Mucosa of rectum (tissue), 2 donors: ENCODE results near the gene MAK.
"Not testable (repeated sequence)": the region's sequence is repeated elsewhere in the genome, so short reads cannot be mapped to it uniquely, and the experiment has no call there.

ENCODE experiments used
- H3K27ac ChIP-seq, 2 donors: one replicate each; pipeline ENCODE4 v1.7.0; 2013; ENCODE audit warnings: inconsistent platforms in 2 of 2, low read depth in 2 of 2, low read length in 2 of 2
- H3K27me3 ChIP-seq, 2 donors: one replicate each; pipeline ENCODE4 v1.7.0; 2013; ENCODE audit warnings: low read length in 2 of 2; ENCODE audit not compliant: control insufficient read depth in 2 of 2, insufficient read depth in 2 of 2
- H3K36me3 ChIP-seq, 2 donors: one replicate each; pipeline ENCODE4 v1.7.0; 2013; ENCODE audit warnings: low read length in 2 of 2; ENCODE audit not compliant: control insufficient read depth in 2 of 2, insufficient read depth in 2 of 2
- H3K4me1 ChIP-seq, 2 donors: one replicate each; pipeline ENCODE4 v1.7.0; 2013; ENCODE audit warnings: low read length in 2 of 2, mild to moderate bottlenecking in 1 of 2; ENCODE audit not compliant: control insufficient read depth in 2 of 2, insufficient read depth in 2 of 2
- H3K4me3 ChIP-seq, 2 donors: one replicate each; pipeline ENCODE4 v1.7.0; 2013; ENCODE audit warnings: low read length in 2 of 2
- H3K9ac ChIP-seq, 2 donors: one replicate each; pipeline ENCODE4 v1.7.0; 2013; ENCODE audit warnings: low read length in 2 of 2, low read depth in 1 of 2, mild to moderate bottlenecking in 1 of 2
- H3K9me3 ChIP-seq, 2 donors: one replicate each; pipeline ENCODE4 v1.7.0; 2013; ENCODE audit warnings: low read length in 2 of 2; ENCODE audit not compliant: control insufficient read depth in 2 of 2
- donor health status: healthy.
- donor health status: Normal muscosa, but diverticular disease.

Gene MAK

GRCh38 chr6:10877871-10878270 is 39.5 kb upstream of the MAK start:
- Histone ChIP-seq H3K4me1 (no peaks in the 10 kb centered on the region), H3K27ac (no peak overlapping the region), H3K27me3 (peaks cover 12 to 17% of the 10 kb centered on the region in 2 donors), H3K4me3 (no peak overlapping the region), H3K9ac (no peak overlapping the region), H3K9me3 (no peaks in the 10 kb centered on the region), H3K36me3 (no peaks in the 10 kb centered on the region)

GRCh38 chr6:10877012-10877411 is 38.7 kb upstream of the MAK start:
- Histone ChIP-seq H3K36me3 (no peaks in the 10 kb centered on the region), H3K4me3 (no peak overlapping the region), H3K9ac (no peak overlapping the region), H3K4me1 (no peaks in the 10 kb centered on the region), H3K27me3 (peaks cover 6 to 14% of the 10 kb centered on the region in 2 donors), H3K27ac (no peak overlapping the region), H3K9me3 (no peaks in the 10 kb centered on the region)

DNA sequence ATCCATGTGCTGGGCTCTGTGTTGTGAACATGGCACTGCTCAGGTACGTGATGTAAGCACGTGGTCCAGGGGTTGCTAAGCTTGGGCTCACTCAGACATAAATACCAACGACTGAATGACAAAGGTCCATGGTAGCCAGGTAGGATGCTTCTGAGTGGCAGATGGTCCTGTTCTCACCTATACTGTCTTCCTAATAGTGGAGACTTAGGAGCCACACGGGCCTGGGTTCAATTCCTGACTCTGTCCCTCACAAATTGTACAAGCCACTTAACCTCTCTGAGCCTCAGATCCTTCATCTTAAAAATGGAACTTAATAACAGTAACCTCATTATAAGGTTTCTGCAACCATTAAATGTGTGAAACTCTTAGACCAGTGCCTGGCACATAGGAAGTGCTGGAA is 36.7 kb upstream of the MAK start:
- Histone ChIP-seq H3K27ac (no peak overlapping the region), H3K36me3 (no peaks in the 10 kb centered on the region), H3K9ac (no peak overlapping the region), H3K4me1 (no peaks in the 10 kb centered on the region), H3K27me3 (peaks cover 0 to 4% of the 10 kb centered on the region in 2 donors), H3K9me3 (no peaks in the 10 kb centered on the region), H3K4me3 (no peak overlapping the region)

DNA sequence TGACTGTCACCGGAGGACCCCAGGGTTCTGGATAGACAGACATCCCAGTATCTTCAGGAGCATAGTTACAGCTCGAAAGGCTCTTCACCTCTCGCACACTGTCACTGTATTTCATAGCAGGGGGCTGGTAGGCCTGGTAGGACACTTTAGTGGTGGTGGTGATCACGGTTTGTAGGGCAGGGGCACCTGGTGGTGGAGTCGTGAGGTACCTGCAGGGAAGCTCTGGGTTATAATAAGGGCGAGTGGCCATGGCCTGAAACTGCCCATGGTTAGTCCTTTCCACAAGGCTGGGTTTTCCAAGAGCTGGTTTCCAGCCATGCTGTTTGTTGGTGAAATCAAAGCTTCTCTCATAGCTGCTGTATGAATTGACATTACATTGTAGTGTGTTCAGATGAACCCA is 35.9 kb upstream of the MAK start:
- H3K4me1 ChIP-seq: no peaks in the 10 kb centered on the region
- H3K9ac ChIP-seq: no peak overlapping the region
- H3K27me3 ChIP-seq: no peaks in the 10 kb centered on the region
- H3K4me3 ChIP-seq: no peak overlapping the region
- H3K9me3 ChIP-seq: no peaks in the 10 kb centered on the region
- H3K36me3 ChIP-seq: no peaks in the 10 kb centered on the region
- no peak overlapping the region for H3K27ac ChIP-seq

DNA sequence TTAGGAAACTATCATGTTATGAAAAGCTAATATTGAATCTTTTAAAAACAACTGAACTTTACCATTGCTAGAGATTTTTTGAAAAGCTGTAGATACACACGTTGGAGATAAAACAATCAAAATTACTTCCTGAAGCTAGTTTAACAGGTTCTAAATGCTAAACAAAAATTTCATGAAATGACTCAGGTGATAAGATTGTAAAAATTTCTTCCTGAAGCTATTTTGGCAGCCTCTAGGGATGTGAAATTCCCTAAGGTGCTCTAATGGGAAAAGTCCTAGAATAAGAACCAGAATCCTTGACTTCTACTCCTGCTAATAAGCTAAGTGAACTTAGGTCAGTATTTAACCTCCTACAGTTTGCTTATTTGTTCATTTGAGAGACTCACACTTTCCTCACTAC is 35.0 kb upstream of the MAK start:
- Histone ChIP-seq H3K27ac (no peak overlapping the region), H3K9me3 (no peaks in the 10 kb centered on the region), H3K36me3 (no peaks in the 10 kb centered on the region), H3K9ac (no peak overlapping the region), H3K27me3 (no peaks in the 10 kb centered on the region), H3K4me1 (no peaks in the 10 kb centered on the region), H3K4me3 (no peak overlapping the region)

- H3K9ac ChIP-seq: no peak overlapping the region
- no peak overlapping the region for H3K27ac ChIP-seq
- no peaks in the 10 kb centered on the region for H3K9me3 ChIP-seq
- no peaks in the 10 kb centered on the region for H3K4me1 ChIP-seq
- no peaks in the 10 kb centered on the region for H3K27me3 ChIP-seq
- H3K4me3 ChIP-seq: no peak overlapping the region
- no peaks in the 10 kb centered on the region for H3K36me3 ChIP-seq
Measured at GRCh38 chr6:10867952-10868351, 29.6 kb upstream of the MAK start.

- H3K9ac ChIP-seq, H3K4me1 ChIP-seq, H3K27me3 ChIP-seq, H3K27ac ChIP-seq, H3K4me3 ChIP-seq, H3K36me3 ChIP-seq, H3K9me3 ChIP-seq: not testable (repeated sequence)
Measured at GRCh38 chr6:10866709-10867108, 28.4 kb upstream of the MAK start.

GRCh38 chr6:10863031-10863430 is 24.7 kb upstream of the MAK start:
- not testable (repeated sequence) for H3K4me3 ChIP-seq, H3K36me3 ChIP-seq, H3K4me1 ChIP-seq, H3K9me3 ChIP-seq, H3K9ac ChIP-seq, H3K27ac ChIP-seq, H3K27me3 ChIP-seq

GRCh38 chr6:10862361-10862760 is 24.0 kb upstream of the MAK start:
- Histone ChIP-seq H3K4me3 (no peak overlapping the region), H3K9me3 (no peaks in the 10 kb centered on the region), H3K9ac (no peak overlapping the region), H3K4me1 (no peaks in the 10 kb centered on the region), H3K27me3 (no peaks in the 10 kb centered on the region), H3K27ac (no peak overlapping the region), H3K36me3 (no peaks in the 10 kb centered on the region)

- H3K27me3 ChIP-seq: no peaks in the 10 kb centered on the region
- no peak overlapping the region for H3K9ac ChIP-seq
- no peaks in the 10 kb centered on the region for H3K4me1 ChIP-seq
Measured at GRCh38 chr6:10861086-10861485, 22.7 kb upstream of the MAK start.

GRCh38 chr6:10857259-10857658 is 18.9 kb upstream of the MAK start:
- no peaks in the 10 kb centered on the region for H3K4me1 ChIP-seq
- H3K9ac ChIP-seq: no peak overlapping the region

More at GRCh38 chr6:10861086-10861485, 22.7 kb upstream of the MAK start:
- Histone ChIP-seq H3K9me3 (no peaks in the 10 kb centered on the region), H3K36me3 (no peaks in the 10 kb centered on the region), H3K27ac (no peak overlapping the region), H3K4me3 (no peak overlapping the region)

More at GRCh38 chr6:10857259-10857658, 18.9 kb upstream of the MAK start:
- Histone ChIP-seq H3K27ac (no peak overlapping the region), H3K9me3 (no peaks in the 10 kb centered on the region), H3K4me3 (no peak overlapping the region), H3K36me3 (no peaks in the 10 kb centered on the region), H3K27me3 (no peaks in the 10 kb centered on the region)
